ENCODE measurements around the gene PCAT6. TPM values are rescaled to one million over a fixed set of nuclear protein-coding genes. Genes with fewer than 3 reads are reported as not detected.
"Not testable (repeated sequence)": the region's sequence is repeated elsewhere in the genome, so short reads cannot be mapped to it uniquely, and the experiment has no call there.

PCAT6 gene
- total RNA-seq, 1 experiment from 2014 or later, result 0.84 TPM

GRCh38 chr1:202788800-202789199 is 22.0 kb upstream of the PCAT6 start:
- POLR2A ChIA-PET (ENCODE audit: low non-redundant PET), result no interaction called here
- DNase-seq (ENCODE audit: low spot score), result no peak
- BruUV-seq (replicated peaks), result no TSS peak
- Histone ChIP-seq H3K9me3 (ENCODE audit: low read depth, low read length, poor library complexity, severe bottlenecking) (no peaks in the 10 kb centered on the region), H3K27me3 (replicated peaks; ENCODE audit: insufficient read depth, low read depth, low read length, poor library complexity) (no peaks in the 10 kb centered on the region), H3K4me1 (ENCODE audit: insufficient read depth, low read length, poor library complexity, severe bottlenecking) (no peaks in the 10 kb centered on the region), H3K27ac (ENCODE audit: low read depth, low read length, poor library complexity, severe bottlenecking) (no peak overlapping the region), H3K36me3 (ENCODE audit: insufficient read depth, low read length, poor library complexity, severe bottlenecking) (no peaks in the 10 kb centered on the region), H3K4me3 (ENCODE audit: low read depth, low read length, poor library complexity, severe bottlenecking) (no peak overlapping the region)
- no peak for TF ChIP-seq EZH2 (IDR thresholded peaks at IDR 0.05; ENCODE audit: borderline replicate concordance, low read depth, low read length, poor library complexity, severe bottlenecking)
- TF ChIP-seq, protein P1, sequence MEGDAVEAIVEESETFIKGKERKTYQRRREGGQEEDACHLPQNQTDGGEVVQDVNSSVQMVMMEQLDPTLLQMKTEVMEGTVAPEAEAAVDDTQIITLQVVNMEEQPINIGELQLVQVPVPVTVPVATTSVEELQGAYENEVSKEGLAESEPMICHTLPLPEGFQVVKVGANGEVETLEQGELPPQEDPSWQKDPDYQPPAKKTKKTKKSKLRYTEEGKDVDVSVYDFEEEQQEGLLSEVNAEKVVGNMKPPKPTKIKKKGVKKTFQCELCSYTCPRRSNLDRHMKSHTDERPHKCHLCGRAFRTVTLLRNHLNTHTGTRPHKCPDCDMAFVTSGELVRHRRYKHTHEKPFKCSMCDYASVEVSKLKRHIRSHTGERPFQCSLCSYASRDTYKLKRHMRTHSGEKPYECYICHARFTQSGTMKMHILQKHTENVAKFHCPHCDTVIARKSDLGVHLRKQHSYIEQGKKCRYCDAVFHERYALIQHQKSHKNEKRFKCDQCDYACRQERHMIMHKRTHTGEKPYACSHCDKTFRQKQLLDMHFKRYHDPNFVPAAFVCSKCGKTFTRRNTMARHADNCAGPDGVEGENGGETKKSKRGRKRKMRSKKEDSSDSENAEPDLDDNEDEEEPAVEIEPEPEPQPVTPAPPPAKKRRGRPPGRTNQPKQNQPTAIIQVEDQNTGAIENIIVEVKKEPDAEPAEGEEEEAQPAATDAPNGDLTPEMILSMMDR (conservative IDR thresholded peaks at IDR 0.05; ENCODE audit: low read depth, low read length), result no peak
- intact Hi-C loops (cut with micrococcal nuclease; ENCODE audit: unreplicated experiment), result no loop called here
- CTCF ChIA-PET, result no interaction called here

DNA sequence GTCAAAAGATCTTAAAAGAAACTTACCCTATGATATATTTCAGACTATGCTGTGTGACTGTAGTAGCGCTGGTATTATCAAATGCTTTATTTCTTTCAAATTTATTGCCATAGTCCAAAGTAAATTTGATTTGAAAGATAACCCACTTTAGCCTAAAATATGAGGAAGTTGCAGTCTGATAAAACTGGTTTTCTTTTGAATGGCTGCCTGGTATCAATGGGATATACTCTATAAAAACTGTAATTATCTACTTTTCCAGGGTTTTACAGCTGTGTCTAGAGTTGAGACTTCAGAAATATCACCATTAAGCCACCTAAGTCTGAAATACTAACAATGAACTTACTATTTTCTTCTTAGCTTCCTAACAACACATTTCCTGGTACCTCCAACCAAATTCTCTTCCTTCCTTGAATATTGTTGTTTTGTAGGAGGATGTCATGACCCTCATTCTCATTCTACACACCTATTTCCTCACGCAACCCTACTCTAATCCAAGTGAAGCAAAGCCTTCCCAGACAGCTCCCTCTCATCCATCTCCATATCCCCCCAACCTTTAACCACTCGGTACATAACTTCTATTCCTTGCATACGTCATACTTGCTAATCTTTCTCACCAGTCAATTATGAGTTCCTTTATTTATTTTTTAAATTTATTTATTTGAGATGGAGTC is 19.5 kb upstream of the PCAT6 start:
- CTCF ChIA-PET, result no interaction called here
- H3K27ac ChIP-seq (ENCODE audit: low read depth, low read length, poor library complexity, severe bottlenecking), result no peak overlapping the region
- no peaks in the 10 kb centered on the region for H3K4me1 ChIP-seq (ENCODE audit: insufficient read depth, low read length, poor library complexity, severe bottlenecking)
- DNase-seq (ENCODE audit: low spot score), result no peak
- intact Hi-C loops (cut with micrococcal nuclease; ENCODE audit: unreplicated experiment), result no loop called here
- H3K27me3 ChIP-seq (replicated peaks; ENCODE audit: insufficient read depth, low read depth, low read length, poor library complexity), result no peaks in the 10 kb centered on the region
- no peak overlapping the region for H3K4me3 ChIP-seq (ENCODE audit: low read depth, low read length, poor library complexity, severe bottlenecking)
- no TSS peak for BruUV-seq (replicated peaks)
- H3K36me3 ChIP-seq (ENCODE audit: insufficient read depth, low read length, poor library complexity, severe bottlenecking), result no peaks in the 10 kb centered on the region
- TF ChIP-seq, protein P1 (conservative IDR thresholded peaks at IDR 0.05; ENCODE audit: low read depth, low read length), result no peak
- POLR2A ChIA-PET (ENCODE audit: low non-redundant PET), result interaction anchor here (0.7 kb wide), 1 partner anchor 10 kb away, joined by 3 read pairs; no protein-coding TSS in a partner anchor
- H3K9me3 ChIP-seq (ENCODE audit: low read depth, low read length, poor library complexity, severe bottlenecking), result no peaks in the 10 kb centered on the region

- Histone ChIP-seq H3K9me3 (ENCODE audit: low read depth, low read length, poor library complexity, severe bottlenecking) (no peaks in the 10 kb centered on the region), H3K36me3 (ENCODE audit: insufficient read depth, low read length, poor library complexity, severe bottlenecking) (no peaks in the 10 kb centered on the region), H3K27ac (ENCODE audit: low read depth, low read length, poor library complexity, severe bottlenecking) (no peak overlapping the region), H3K4me1 (ENCODE audit: insufficient read depth, low read length, poor library complexity, severe bottlenecking) (no peaks in the 10 kb centered on the region), H3K27me3 (replicated peaks; ENCODE audit: insufficient read depth, low read depth, low read length, poor library complexity) (no peaks in the 10 kb centered on the region), H3K4me3 (ENCODE audit: low read depth, low read length, poor library complexity, severe bottlenecking) (no peak overlapping the region)
- DNase-seq (ENCODE audit: low spot score), result no peak
- POLR2A ChIA-PET (ENCODE audit: low non-redundant PET), result no interaction called here
- intact Hi-C loops (cut with micrococcal nuclease; ENCODE audit: unreplicated experiment), result no loop called here
- CTCF ChIA-PET, result no interaction called here
- no TSS peak for BruUV-seq (replicated peaks)
- TF ChIP-seq, protein P1 (conservative IDR thresholded peaks at IDR 0.05; ENCODE audit: low read depth, low read length), result no peak
- TF ChIP-seq EZH2 (IDR thresholded peaks at IDR 0.05; ENCODE audit: borderline replicate concordance, low read depth, low read length, poor library complexity, severe bottlenecking), result no peak
Measured at GRCh38 chr1:202794051-202794740, 16.6 kb upstream of the PCAT6 start.

DNA sequence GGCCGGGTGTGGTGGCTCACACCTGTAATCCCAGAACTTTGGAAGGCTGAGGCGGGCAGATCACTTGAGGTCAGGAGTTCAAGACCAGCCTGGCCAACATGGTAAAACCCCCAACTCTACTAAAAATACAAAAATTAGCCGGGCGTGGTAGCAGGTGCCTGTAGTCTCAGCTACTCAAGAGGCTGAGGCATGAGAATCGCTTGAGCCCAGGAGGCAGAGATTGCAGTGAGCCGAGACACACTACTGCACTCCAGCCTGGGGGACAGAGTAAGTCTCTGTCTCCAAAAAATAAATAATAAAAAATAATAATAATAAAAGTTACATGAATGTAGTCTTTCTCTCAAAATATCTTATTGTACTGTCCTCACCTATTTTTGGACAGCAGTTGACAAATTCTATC is 15.8 kb upstream of the PCAT6 start:
- CTCF ChIA-PET; intact Hi-C loops (cut with micrococcal nuclease; ENCODE audit: unreplicated experiment); POLR2A ChIA-PET (ENCODE audit: low non-redundant PET): not testable (repeated sequence)

More for the DNA sequence above, 15.8 kb upstream of the PCAT6 start:
- DNase-seq (ENCODE audit: low spot score); H3K27me3 ChIP-seq (replicated peaks; ENCODE audit: insufficient read depth, low read depth, low read length, poor library complexity); H3K4me3 ChIP-seq (ENCODE audit: low read depth, low read length, poor library complexity, severe bottlenecking); H3K27ac ChIP-seq (ENCODE audit: low read depth, low read length, poor library complexity, severe bottlenecking); BruUV-seq (replicated peaks); H3K36me3 ChIP-seq (ENCODE audit: insufficient read depth, low read length, poor library complexity, severe bottlenecking); H3K4me1 ChIP-seq (ENCODE audit: insufficient read depth, low read length, poor library complexity, severe bottlenecking); H3K9me3 ChIP-seq (ENCODE audit: low read depth, low read length, poor library complexity, severe bottlenecking): not testable (repeated sequence)

Measured in A673 (cell line).